GM23338 (cell line): ENCODE measurements around the gene TNF. TPM values are rescaled to one million over a fixed set of nuclear protein-coding genes. Genes with fewer than 3 reads are reported as not detected.
A peak's percentile ranks its signal among the peaks of the same experiment; 100 is the strongest.

ENCODE experiments used
- ATAC-seq: fragments of 200-7000 bp; cut with Tn5 transposase; 3 replicates; pipeline ENCODE4 v1.9.1; 2020
- DNase-seq: peaks from one replicate; pipeline ENCODE4 v3.0.0-alpha.2; 2015; ENCODE audit warnings: low spot score
- H2AFZ ChIP-seq: fragments of 200-600 bp; sonication (generic); 2 replicates; pipeline ENCODE4 v1.8.0; 2016; ENCODE audit warnings: antibody characterized with exemption, mild to moderate bottlenecking, moderate library complexity
- H3F3A ChIP-seq: fragments of 200-600 bp; sonication (generic); replicated peaks from 2 replicates; pipeline ENCODE4 v1.8.0; 2017; ENCODE audit warnings: antibody characterized with exemption, mixed run types, low read depth
- H3K27ac ChIP-seq: fragments of 200-600 bp; sonication (generic); 2 replicates; pipeline ENCODE4 v1.6.1; 2016; ENCODE audit warnings: low read depth
- H3K27me3 ChIP-seq: fragments of 200-600 bp; sonication (generic); 2 replicates; pipeline ENCODE4 v1.8.0; 2016; ENCODE audit warnings: mild to moderate bottlenecking, mixed run types, moderate library complexity; ENCODE audit not compliant: insufficient read depth
- H3K36me3 ChIP-seq: fragments of 200-600 bp; sonication (generic); 2 replicates; pipeline ENCODE4 v1.8.0; 2016; ENCODE audit warnings: mild to moderate bottlenecking; ENCODE audit not compliant: insufficient read depth
- H3K4me1 ChIP-seq: fragments of 200-600 bp; sonication (generic); 2 replicates; pipeline ENCODE4 v1.8.0; 2016; ENCODE audit warnings: mild to moderate bottlenecking, moderate library complexity; ENCODE audit not compliant: insufficient read depth
- H3K4me2 ChIP-seq: fragments of 200-600 bp; sonication (generic); 2 replicates; pipeline ENCODE4 v1.7.1; 2017; ENCODE audit warnings: mixed run types
- H3K4me3 ChIP-seq: fragments of 200-600 bp; sonication (generic); 2 replicates; pipeline ENCODE4 v1.6.1; 2016; ENCODE audit warnings: mixed run types
- H3K79me2 ChIP-seq: fragments of 200-600 bp; sonication (generic); replicated peaks from 2 replicates; pipeline ENCODE4 v1.8.0; 2017; ENCODE audit warnings: mild to moderate bottlenecking; ENCODE audit not compliant: insufficient read depth
- H3K9me2 ChIP-seq: fragments of 200-600 bp; sonication (generic); 2 replicates; pipeline ENCODE4 v1.8.0; 2017; ENCODE audit not compliant: insufficient read depth
- H4K20me1 ChIP-seq: fragments of 200-600 bp; sonication (generic); replicated peaks from 2 replicates; pipeline ENCODE4 v1.8.0; 2017; ENCODE audit warnings: mild to moderate bottlenecking; ENCODE audit not compliant: insufficient read depth
- H3K27ac Mint-ChIP-seq: 2 replicates; pipeline ENCODE4 v1.8.0; 2020; ENCODE audit warnings: inconsistent platforms, mild to moderate bottlenecking, moderate library complexity, mixed read lengths
- H3K27me3 Mint-ChIP-seq: 3 replicates; pipeline ENCODE4 v1.8.0; 2022; ENCODE audit warnings: low read depth, mild to moderate bottlenecking, moderate library complexity, mixed read lengths, inconsistent platforms; ENCODE audit not compliant: insufficient read depth, poor library complexity
- H3K36me3 Mint-ChIP-seq: 3 replicates; pipeline ENCODE4 v1.8.0; 2021; ENCODE audit warnings: low read depth, mild to moderate bottlenecking, inconsistent platforms, moderate library complexity, mixed read lengths
- H3K4me1 Mint-ChIP-seq: 3 replicates; pipeline ENCODE4 v1.8.0; 2020; ENCODE audit warnings: mild to moderate bottlenecking, inconsistent platforms, mixed read lengths
- H3K4me3 Mint-ChIP-seq: 3 replicates; pipeline ENCODE4 v1.8.0; 2021; ENCODE audit warnings: moderate library complexity, mild to moderate bottlenecking, inconsistent platforms, mixed read lengths
- H3K9me3 Mint-ChIP-seq: 3 replicates; pipeline ENCODE4 v1.8.0; 2020; ENCODE audit warnings: moderate library complexity, mild to moderate bottlenecking, inconsistent platforms, mixed read lengths
- CREB1 ChIP-seq: fragments of 250-450 bp; sonication (Bioruptor Pico); IDR thresholded peaks from 2 replicates; pipeline ENCODE4 v1.5.0; 2020; ENCODE audit warnings: low read depth, mild to moderate bottlenecking, moderate library complexity
- ETS1 ChIP-seq: IDR thresholded peaks from 2 replicates; pipeline ENCODE4 v1.6.1; 2016; ENCODE audit warnings: antibody characterized with exemption
- EZH2 ChIP-seq: fragments of 200-600 bp; sonication (generic); IDR thresholded peaks from one replicate; pipeline ENCODE4 v1.8.0; 2017; ENCODE audit warnings: antibody characterized with exemption, mild to moderate bottlenecking, low read depth; ENCODE audit not compliant: unreplicated experiment
- EZH2phosphoT487 ChIP-seq: fragments of 200-600 bp; sonication (generic); IDR thresholded peaks from one replicate; pipeline ENCODE4 v1.8.1; 2018; ENCODE audit warnings: antibody characterized with exemption; ENCODE audit not compliant: unreplicated experiment
- JUNB ChIP-seq: IDR thresholded peaks from one replicate; pipeline ENCODE4 v1.6.1; 2016; ENCODE audit warnings: antibody characterized with exemption; ENCODE audit not compliant: unreplicated experiment
- NANOG ChIP-seq: IDR thresholded peaks from 2 replicates; pipeline ENCODE4 v1.6.1; 2016; ENCODE audit warnings: antibody characterized with exemption, borderline replicate concordance
- POLR2AphosphoS5 ChIP-seq: IDR thresholded peaks from 2 replicates; pipeline ENCODE4 v1.6.1; 2016; ENCODE audit warnings: antibody characterized with exemption, low read depth
- REST ChIP-seq: IDR thresholded peaks from one replicate; pipeline ENCODE4 v1.6.1; 2018; ENCODE audit warnings: antibody characterized with exemption; ENCODE audit not compliant: unreplicated experiment
- STAT1 ChIP-seq: IDR thresholded peaks from one replicate; pipeline ENCODE4 v1.6.1; 2016; ENCODE audit warnings: antibody characterized with exemption; ENCODE audit not compliant: unreplicated experiment
- ZNF114 ChIP-seq: fragments of 250-450 bp; sonication (Bioruptor Pico); IDR thresholded peaks from 2 replicates; pipeline ENCODE4 v1.5.0; 2020; ENCODE audit warnings: mild to moderate bottlenecking, moderate library complexity
- ZNF331 ChIP-seq: fragments of 250-450 bp; sonication (Bioruptor Pico); IDR thresholded peaks from 2 replicates; pipeline ENCODE4 v1.5.0; 2020; ENCODE audit warnings: low read depth, mild to moderate bottlenecking, moderate library complexity
- polyA plus RNA-seq: library from polyadenylated mRNA; unstranded; fragments of >200 nt; fragmentation: Nextera tagmentation; extraction: Ambion mirVana; gene quantifications from 2 replicates; pipeline ENCODE4 v1.2.1, GENCODE V29; 2016
- total RNA-seq: library from RNA; depleted of rRNA; stranded (reverse); fragments of >200 nt; shearing (Covaris generic); gene quantifications from 2 replicates; pipeline ENCODE4 v1.2.3, GENCODE V29; 2014
- TF ChIP-seq, protein P1 (sequence below), 2 experiments: fragments of 200-600 bp in 1 of 2; sonication (generic) in 1 of 2; conservative IDR thresholded peaks; 2 replicates each; pipeline versions ENCODE4 v1.5.1 to v1.6.1; 2016 to 2017; ENCODE audit warnings: antibody characterized with exemption in 2 of 2, low read depth in 2 of 2, mild to moderate bottlenecking in 2 of 2, moderate library complexity in 1 of 2
- TF ChIP-seq, protein P2 (sequence below): fragments of 250-450 bp; sonication (Bioruptor Pico); IDR thresholded peaks from 2 replicates; pipeline ENCODE4 v1.5.0; 2020; ENCODE audit warnings: mild to moderate bottlenecking, moderate library complexity

Gene TNF
- total and polyA plus RNA-seq, 2 experiments from 2014 or later, result 0.11 TPM; not detected in 1

DNA sequence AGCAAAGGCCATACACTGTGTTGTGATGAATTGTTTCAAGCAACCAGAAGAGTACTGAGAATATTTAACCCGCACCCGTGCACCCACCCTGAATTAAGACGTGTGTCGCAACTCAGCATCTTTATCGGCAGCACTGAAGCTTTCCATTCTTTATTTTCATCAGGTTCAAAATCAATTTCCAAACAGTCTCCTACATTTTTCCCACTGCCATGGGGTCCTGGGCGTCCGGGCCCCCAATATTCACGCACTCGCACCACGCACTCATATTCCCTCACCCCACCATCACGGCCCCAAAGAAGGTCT is 5.0 kb downstream of the TNF start:
- Histone ChIP-seq H3K36me3 (no peaks in the 10 kb centered on the region), H3K4me3 (peak overlapping the region; percentile 95), H4K20me1 (no peaks in the 10 kb centered on the region), H3K27ac (no peak overlapping the region), H3K4me1 (peaks cover 4% of the 10 kb centered on the region; the same call in 1 of the 2 replicates), H3K79me2 (no peaks in the 10 kb centered on the region), H2AFZ (peak overlapping the region; percentile 99), H3K4me2 (peak overlapping the region; percentile 96), H3K9me2 (no peaks in the 10 kb centered on the region), H3K27me3 (peaks cover 20% of the 10 kb centered on the region), H3F3A (no peaks in the 10 kb centered on the region)
- Mint-ChIP-seq H3K4me3 (peak overlapping the region; percentile 95), H3K27ac (no peak overlapping the region), H3K4me1 (peaks cover 21% of the 10 kb centered on the region), H3K27me3 (peaks cover 36% of the 10 kb centered on the region), H3K9me3 (peaks cover 3% of the 10 kb centered on the region; the same call in 2 of the 3 replicates), H3K36me3 (no peaks in the 10 kb centered on the region)
- ATAC-seq (no peak), DNase-seq (no peak)
- TF ChIP-seq, protein P1, sequence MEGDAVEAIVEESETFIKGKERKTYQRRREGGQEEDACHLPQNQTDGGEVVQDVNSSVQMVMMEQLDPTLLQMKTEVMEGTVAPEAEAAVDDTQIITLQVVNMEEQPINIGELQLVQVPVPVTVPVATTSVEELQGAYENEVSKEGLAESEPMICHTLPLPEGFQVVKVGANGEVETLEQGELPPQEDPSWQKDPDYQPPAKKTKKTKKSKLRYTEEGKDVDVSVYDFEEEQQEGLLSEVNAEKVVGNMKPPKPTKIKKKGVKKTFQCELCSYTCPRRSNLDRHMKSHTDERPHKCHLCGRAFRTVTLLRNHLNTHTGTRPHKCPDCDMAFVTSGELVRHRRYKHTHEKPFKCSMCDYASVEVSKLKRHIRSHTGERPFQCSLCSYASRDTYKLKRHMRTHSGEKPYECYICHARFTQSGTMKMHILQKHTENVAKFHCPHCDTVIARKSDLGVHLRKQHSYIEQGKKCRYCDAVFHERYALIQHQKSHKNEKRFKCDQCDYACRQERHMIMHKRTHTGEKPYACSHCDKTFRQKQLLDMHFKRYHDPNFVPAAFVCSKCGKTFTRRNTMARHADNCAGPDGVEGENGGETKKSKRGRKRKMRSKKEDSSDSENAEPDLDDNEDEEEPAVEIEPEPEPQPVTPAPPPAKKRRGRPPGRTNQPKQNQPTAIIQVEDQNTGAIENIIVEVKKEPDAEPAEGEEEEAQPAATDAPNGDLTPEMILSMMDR (conservative IDR thresholded peaks at IDR 0.05; ENCODE audit: low read depth in 2 of 2), result no peak
- TF ChIP-seq STAT1 (no peak), CREB1 (CRISPR knock-in tag) (no peak), REST (no peak), NANOG (no peak), ETS1 (no peak), JUNB (no peak), POLR2AphosphoS5 (no peak), EZH2phosphoT487 (no peak), ZNF114 (CRISPR knock-in tag) (no peak), EZH2 (no peak), ZNF331 (CRISPR knock-in tag) (no peak)
- TF ChIP-seq, protein P2, sequence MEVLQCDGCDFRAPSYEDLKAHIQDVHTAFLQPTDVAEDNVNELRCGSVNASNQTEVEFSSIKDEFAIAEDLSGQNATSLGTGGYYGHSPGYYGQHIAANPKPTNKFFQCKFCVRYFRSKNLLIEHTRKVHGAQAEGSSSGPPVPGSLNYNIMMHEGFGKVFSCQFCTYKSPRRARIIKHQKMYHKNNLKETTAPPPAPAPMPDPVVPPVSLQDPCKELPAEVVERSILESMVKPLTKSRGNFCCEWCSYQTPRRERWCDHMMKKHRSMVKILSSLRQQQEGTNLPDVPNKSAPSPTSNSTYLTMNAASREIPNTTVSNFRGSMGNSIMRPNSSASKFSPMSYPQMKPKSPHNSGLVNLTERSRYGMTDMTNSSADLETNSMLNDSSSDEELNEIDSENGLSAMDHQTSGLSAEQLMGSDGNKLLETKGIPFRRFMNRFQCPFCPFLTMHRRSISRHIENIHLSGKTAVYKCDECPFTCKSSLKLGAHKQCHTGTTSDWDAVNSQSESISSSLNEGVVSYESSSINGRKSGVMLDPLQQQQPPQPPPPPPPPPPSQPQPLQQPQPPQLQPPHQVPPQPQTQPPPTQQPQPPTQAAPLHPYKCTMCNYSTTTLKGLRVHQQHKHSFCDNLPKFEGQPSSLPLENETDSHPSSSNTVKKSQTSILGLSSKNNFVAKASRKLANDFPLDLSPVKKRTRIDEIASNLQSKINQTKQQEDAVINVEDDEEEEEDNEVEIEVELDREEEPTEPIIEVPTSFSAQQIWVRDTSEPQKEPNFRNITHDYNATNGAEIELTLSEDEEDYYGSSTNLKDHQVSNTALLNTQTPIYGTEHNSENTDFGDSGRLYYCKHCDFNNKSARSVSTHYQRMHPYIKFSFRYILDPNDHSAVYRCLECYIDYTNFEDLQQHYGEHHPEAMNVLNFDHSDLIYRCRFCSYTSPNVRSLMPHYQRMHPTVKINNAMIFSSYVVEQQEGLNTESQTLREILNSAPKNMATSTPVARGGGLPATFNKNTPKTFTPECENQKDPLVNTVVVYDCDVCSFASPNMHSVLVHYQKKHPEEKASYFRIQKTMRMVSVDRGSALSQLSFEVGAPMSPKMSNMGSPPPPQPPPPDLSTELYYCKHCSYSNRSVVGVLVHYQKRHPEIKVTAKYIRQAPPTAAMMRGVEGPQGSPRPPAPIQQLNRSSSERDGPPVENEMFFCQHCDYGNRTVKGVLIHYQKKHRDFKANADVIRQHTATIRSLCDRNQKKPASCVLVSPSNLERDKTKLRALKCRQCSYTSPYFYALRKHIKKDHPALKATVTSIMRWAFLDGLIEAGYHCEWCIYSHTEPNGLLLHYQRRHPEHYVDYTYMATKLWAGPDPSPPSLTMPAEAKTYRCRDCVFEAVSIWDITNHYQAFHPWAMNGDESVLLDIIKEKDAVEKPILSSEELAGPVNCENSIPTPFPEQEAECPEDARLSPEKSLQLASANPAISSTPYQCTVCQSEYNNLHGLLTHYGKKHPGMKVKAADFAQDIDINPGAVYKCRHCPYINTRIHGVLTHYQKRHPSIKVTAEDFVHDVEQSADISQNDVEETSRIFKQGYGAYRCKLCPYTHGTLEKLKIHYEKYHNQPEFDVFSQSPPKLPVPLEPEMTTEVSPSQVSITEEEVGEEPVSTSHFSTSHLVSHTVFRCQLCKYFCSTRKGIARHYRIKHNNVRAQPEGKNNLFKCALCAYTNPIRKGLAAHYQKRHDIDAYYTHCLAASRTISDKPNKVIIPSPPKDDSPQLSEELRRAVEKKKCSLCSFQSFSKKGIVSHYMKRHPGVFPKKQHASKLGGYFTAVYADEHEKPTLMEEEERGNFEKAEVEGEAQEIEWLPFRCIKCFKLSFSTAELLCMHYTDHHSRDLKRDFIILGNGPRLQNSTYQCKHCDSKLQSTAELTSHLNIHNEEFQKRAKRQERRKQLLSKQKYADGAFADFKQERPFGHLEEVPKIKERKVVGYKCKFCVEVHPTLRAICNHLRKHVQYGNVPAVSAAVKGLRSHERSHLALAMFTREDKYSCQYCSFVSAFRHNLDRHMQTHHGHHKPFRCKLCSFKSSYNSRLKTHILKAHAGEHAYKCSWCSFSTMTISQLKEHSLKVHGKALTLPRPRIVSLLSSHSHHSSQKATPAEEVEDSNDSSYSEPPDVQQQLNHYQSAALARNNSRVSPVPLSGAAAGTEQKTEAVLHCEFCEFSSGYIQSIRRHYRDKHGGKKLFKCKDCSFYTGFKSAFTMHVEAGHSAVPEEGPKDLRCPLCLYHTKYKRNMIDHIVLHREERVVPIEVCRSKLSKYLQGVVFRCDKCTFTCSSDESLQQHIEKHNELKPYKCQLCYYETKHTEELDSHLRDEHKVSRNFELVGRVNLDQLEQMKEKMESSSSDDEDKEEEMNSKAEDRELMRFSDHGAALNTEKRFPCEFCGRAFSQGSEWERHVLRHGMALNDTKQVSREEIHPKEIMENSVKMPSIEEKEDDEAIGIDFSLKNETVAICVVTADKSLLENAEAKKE (CRISPR knock-in tag), result no peak
